Activated B cell treated with CpG ODN at 0.5 μM for 24 hours (primary cell): ENCODE data around the gene INIP. TPM values are rescaled to one million over a fixed set of nuclear protein-coding genes. Genes with fewer than 3 reads are reported as not detected.
A peak's percentile ranks its signal among the peaks of the same experiment; 100 is the strongest.

Experiments
- ATAC-seq: fragments of 200-7000 bp; cut with Tn5 transposase; one replicate; pipeline ENCODE4 v1.10.0; 2021; ENCODE audit warnings: low read depth, mild to moderate bottlenecking, moderate library complexity
- CTCF ChIA-PET: fragments of 350-600 bp; sonication (Branson Sonifier 250); formaldehyde crosslinking; loops from one replicate; lab custom pipeline; 2021; ENCODE audit warnings: antibody characterized with exemption; lab: Charles Lee
- POLR2A ChIA-PET: fragments of 350-600 bp; sonication (Branson Sonifier 250); formaldehyde crosslinking; loops from one replicate; lab custom pipeline; 2021; ENCODE audit warnings: antibody characterized with exemption; lab: Charles Lee
- DNase-seq: peaks from one replicate; pipeline ENCODE4 v3.0.0; 2022
- H3K27ac Mint-ChIP-seq: one replicate; pipeline ENCODE4 v1.8.0; 2020; ENCODE audit warnings: mixed read lengths
- H3K27me3 Mint-ChIP-seq: one replicate; pipeline ENCODE4 v1.8.0; 2021; ENCODE audit warnings: mixed read lengths
- H3K36me3 Mint-ChIP-seq: one replicate; pipeline ENCODE4 v1.8.0; 2021; ENCODE audit warnings: low read depth, mixed read lengths
- H3K4me1 Mint-ChIP-seq: one replicate; pipeline ENCODE4 v1.8.0; 2021; ENCODE audit warnings: mixed read lengths
- H3K4me3 Mint-ChIP-seq: one replicate; pipeline ENCODE4 v1.8.0; 2020; ENCODE audit warnings: mild to moderate bottlenecking, mixed read lengths
- H3K9me3 Mint-ChIP-seq: one replicate; pipeline ENCODE4 v1.8.0; 2020; ENCODE audit warnings: mixed read lengths
- intact Hi-C: fragments of 100-400 bp; cut with micrococcal nuclease; formaldehyde crosslinking; loops from one replicate; pipeline ENCODE4 v1.15.1; 2024
- total RNA-seq: library from RNA; stranded (reverse); gene quantifications from 2 replicates; pipeline ENCODE4 v1.2.3, GENCODE V29; 2022
- TF ChIP-seq, protein P1 (sequence below): fragments of 200-600 bp; IDR thresholded peaks from one replicate; pipeline ENCODE4 v1.8.0; 2022; ENCODE audit warnings: antibody characterized with exemption, mild to moderate bottlenecking

The INIP gene
- total RNA-seq, 1 donor from 2014 or later = 32.1 TPM

DNA sequence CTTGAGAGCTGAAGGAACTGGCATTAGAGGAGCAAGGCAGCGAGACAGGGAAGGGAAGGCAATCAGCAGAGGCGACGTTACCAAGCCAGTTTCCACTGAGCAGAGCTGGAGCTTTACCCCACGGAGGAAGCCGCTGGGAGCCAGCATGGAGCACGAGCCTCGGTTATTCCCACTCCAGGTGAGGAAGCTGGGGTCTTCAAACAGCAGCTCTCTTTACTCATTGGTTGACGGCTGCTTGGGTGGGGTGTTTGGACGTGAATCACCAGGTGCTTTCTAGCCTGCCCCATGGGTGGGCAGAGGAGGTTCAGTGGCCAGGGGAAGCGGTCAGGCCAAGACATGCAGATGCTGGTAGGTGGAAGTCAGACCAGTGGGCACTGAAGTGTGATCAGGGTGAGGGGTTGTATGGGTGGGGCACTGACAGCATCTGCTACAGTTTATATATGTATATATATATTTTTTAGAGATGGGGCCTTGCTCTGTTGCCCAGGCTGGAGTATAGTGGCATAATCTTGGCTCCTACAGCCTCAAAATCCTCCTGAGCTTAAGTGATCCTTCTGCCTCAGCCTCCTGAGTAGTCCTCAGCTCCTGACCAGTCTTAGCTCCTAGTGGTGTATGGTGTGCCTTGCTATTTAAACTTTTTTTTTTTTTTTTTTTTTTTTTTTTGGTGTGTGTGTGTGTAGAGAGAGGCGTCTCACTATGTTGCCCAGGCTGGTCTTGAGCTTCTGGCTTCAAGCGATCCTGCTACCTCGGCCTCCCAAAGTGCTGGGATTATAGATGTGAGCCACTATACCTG is 45.0 kb upstream of the INIP start:
- H3K4me1 Mint-ChIP-seq = peaks cover 29% of the 10 kb centered on the region
- H3K36me3 Mint-ChIP-seq = peaks cover 7% of the 10 kb centered on the region
- ATAC-seq = no peak
- no peak overlapping the region for H3K27ac Mint-ChIP-seq
- peaks cover 8% of the 10 kb centered on the region for H3K9me3 Mint-ChIP-seq
- no peaks in the 10 kb centered on the region for H3K27me3 Mint-ChIP-seq
- intact Hi-C loops = no loop called here
- TF ChIP-seq, protein P1, sequence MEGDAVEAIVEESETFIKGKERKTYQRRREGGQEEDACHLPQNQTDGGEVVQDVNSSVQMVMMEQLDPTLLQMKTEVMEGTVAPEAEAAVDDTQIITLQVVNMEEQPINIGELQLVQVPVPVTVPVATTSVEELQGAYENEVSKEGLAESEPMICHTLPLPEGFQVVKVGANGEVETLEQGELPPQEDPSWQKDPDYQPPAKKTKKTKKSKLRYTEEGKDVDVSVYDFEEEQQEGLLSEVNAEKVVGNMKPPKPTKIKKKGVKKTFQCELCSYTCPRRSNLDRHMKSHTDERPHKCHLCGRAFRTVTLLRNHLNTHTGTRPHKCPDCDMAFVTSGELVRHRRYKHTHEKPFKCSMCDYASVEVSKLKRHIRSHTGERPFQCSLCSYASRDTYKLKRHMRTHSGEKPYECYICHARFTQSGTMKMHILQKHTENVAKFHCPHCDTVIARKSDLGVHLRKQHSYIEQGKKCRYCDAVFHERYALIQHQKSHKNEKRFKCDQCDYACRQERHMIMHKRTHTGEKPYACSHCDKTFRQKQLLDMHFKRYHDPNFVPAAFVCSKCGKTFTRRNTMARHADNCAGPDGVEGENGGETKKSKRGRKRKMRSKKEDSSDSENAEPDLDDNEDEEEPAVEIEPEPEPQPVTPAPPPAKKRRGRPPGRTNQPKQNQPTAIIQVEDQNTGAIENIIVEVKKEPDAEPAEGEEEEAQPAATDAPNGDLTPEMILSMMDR = no peak
- ChIA-PET CTCF (no interaction called here), POLR2A (interaction anchor here (1.0 kb wide), 1 partner anchor 22 kb away, joined by 3 read pairs; no protein-coding TSS in a partner anchor)
- H3K4me3 Mint-ChIP-seq = peak overlapping the region; percentile 15
- no peak for DNase-seq

DNA sequence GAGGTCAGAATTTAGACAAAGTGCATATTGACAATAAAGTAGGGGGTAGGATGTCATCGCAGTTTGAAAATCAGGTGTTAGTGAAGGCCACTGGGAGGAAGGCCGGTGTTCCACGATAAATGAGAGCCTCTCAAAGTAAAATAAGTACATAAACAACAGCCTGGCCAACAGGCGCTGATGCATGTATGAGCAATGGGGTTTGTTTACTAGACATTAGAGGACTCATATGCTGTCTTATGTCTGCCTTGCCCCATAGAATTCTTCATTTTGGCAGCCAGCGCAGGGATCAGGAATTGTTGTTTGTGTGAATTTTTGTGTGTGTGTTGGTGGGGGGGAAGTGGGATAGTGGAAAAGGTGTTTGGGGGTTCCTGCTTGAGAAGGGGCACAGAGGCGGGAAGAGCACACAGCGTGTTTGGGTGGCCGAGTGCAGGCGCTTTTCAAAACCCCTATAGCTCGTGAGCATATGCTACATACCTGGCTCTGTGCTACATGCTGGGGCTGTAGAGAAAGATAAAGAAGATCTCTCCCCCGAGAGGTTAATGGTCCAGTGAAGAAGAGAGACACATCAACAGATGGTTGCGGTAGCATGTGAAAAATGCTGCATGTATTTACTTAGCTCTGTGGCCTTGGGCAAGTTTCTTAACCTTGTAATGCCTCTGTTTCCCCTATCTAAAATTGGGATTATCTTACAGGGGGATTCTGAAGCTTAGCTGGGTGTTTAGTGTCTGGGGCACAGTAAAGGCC is 44.2 kb upstream of the INIP start:
- H3K27me3 Mint-ChIP-seq = no peaks in the 10 kb centered on the region

GRCh38 chr9:112760821-112761220 is 42.9 kb upstream of the INIP start:
- TF ChIP-seq, protein P1 = no peak
- ATAC-seq (no peak), DNase-seq (no peak)
- intact Hi-C loops = no loop called here
- H3K4me1 Mint-ChIP-seq = peaks cover 33% of the 10 kb centered on the region
- no peaks in the 10 kb centered on the region for H3K27me3 Mint-ChIP-seq
- no peak overlapping the region for H3K27ac Mint-ChIP-seq
- H3K4me3 Mint-ChIP-seq = no peak overlapping the region
- H3K9me3 Mint-ChIP-seq = no peaks in the 10 kb centered on the region
- POLR2A ChIA-PET = no interaction called here
- CTCF ChIA-PET = no interaction called here
- H3K36me3 Mint-ChIP-seq = peaks cover 2% of the 10 kb centered on the region

More for the DNA sequence above, 44.2 kb upstream of the INIP start:
- CTCF ChIA-PET = no interaction called here
- intact Hi-C loops = no loop called here
- Mint-ChIP-seq H3K4me1 (peaks cover 33% of the 10 kb centered on the region), H3K27ac (no peak overlapping the region), H3K4me3 (no peak overlapping the region), H3K36me3 (peaks cover 5% of the 10 kb centered on the region), H3K9me3 (peaks cover 8% of the 10 kb centered on the region)
- POLR2A ChIA-PET = no interaction called here
- TF ChIP-seq, protein P1 = no peak
- ATAC-seq (no peak), DNase-seq (no peak)

DNA sequence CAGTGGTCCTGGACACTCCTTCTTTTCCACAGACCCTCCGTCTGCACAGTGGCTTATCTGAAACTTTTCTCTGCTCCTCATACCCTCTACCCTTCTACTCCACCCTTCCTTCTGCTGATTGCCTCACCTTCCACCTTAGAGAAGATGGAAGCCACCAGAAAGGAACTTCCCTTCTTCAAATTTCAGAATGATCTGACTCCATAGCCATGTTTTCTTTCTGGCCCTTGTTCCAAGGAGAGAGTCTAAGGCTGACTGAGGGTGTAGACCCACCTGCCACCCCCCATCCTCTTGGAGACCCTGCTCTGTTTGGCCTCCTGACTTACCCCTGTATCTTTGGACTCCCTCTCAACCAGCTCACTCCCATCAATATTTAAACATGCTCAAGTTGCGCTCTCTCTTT is 40.0 kb upstream of the INIP start:
- no peak overlapping the region for H3K27ac Mint-ChIP-seq
- H3K9me3 Mint-ChIP-seq = no peaks in the 10 kb centered on the region
- H3K36me3 Mint-ChIP-seq = peaks cover 2% of the 10 kb centered on the region
- intact Hi-C loops = no loop called here
- peaks cover 49% of the 10 kb centered on the region for H3K4me1 Mint-ChIP-seq
- ChIA-PET CTCF (no interaction called here), POLR2A (interaction anchor here (0.7 kb wide), 1 partner anchor 34 kb away, joined by 4 read pairs; no protein-coding TSS in a partner anchor)
- TF ChIP-seq, protein P1 = no peak
- no peaks in the 10 kb centered on the region for H3K27me3 Mint-ChIP-seq
- ATAC-seq (no peak), DNase-seq (no peak)
- no peak overlapping the region for H3K4me3 Mint-ChIP-seq

GRCh38 chr9:112757282-112757883 is 39.5 kb upstream of the INIP start:
- no peaks in the 10 kb centered on the region for H3K27me3 Mint-ChIP-seq
- ATAC-seq (no peak), DNase-seq (no peak)
- H3K27ac Mint-ChIP-seq = no peak overlapping the region
- no peak overlapping the region for H3K4me3 Mint-ChIP-seq
- H3K36me3 Mint-ChIP-seq = peaks cover 2% of the 10 kb centered on the region
- ChIA-PET CTCF (no interaction called here), POLR2A (no interaction called here)
- peaks cover 47% of the 10 kb centered on the region for H3K4me1 Mint-ChIP-seq
- H3K9me3 Mint-ChIP-seq = no peaks in the 10 kb centered on the region
- intact Hi-C loops = no loop called here
- TF ChIP-seq, protein P1 = no peak
